Choroid plexus epithelial cell (primary cell): Measurements from ENCODE around the gene HOOK2.
A peak's percentile ranks its signal among the peaks of the same experiment; 100 is the strongest.

Experiments used
- DNase-seq: peaks from one replicate; pipeline ENCODE4 v3.0.0-alpha.2; 2010; ENCODE audit warnings: low read depth
- H3K4me3 ChIP-seq: 2 replicates; pipeline ENCODE4 v1.5.1; 2011; ENCODE audit warnings: low read depth, mild to moderate bottlenecking, control low read depth, low read length, moderate library complexity
- TF ChIP-seq, protein P1 (sequence below): conservative IDR thresholded peaks from 2 replicates; pipeline ENCODE4 v1.5.1; 2011; ENCODE audit warnings: low read depth, mild to moderate bottlenecking, control low read depth, inconsistent platforms, low read length, moderate library complexity

The HOOK2 gene

DNA sequence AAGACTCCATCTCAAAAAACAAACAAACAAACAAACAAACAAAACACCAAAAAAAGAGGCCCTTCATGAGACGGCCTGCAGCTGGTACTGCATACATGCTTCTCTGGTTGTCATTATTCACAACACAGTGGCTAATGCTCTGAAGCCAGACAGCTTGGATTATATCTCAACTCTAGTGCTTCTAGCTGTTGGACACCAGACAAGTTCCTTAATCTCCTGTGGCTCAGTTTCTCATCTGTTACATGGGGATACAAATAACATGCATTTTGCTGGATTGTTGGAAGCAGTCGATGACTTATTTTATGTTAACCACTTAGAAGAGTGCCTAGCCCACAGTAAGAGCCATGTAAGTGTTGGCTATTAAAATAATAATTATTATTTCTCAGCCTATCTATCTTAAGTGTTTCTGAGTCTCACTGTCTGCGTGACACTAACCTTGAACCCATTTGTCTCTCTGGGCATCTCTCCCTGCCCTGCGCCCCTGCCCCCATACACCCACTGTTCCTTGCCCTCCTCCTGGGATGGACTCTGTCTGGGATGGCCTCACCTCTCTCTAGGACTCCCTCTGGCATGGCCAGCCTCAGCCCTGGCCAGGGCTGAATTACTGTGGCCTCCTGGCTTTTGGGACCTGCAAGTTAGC lies 12.8 kb upstream of the HOOK2 start:
- TF ChIP-seq, protein P1, sequence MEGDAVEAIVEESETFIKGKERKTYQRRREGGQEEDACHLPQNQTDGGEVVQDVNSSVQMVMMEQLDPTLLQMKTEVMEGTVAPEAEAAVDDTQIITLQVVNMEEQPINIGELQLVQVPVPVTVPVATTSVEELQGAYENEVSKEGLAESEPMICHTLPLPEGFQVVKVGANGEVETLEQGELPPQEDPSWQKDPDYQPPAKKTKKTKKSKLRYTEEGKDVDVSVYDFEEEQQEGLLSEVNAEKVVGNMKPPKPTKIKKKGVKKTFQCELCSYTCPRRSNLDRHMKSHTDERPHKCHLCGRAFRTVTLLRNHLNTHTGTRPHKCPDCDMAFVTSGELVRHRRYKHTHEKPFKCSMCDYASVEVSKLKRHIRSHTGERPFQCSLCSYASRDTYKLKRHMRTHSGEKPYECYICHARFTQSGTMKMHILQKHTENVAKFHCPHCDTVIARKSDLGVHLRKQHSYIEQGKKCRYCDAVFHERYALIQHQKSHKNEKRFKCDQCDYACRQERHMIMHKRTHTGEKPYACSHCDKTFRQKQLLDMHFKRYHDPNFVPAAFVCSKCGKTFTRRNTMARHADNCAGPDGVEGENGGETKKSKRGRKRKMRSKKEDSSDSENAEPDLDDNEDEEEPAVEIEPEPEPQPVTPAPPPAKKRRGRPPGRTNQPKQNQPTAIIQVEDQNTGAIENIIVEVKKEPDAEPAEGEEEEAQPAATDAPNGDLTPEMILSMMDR = no peak
- H3K4me3 ChIP-seq = no peak overlapping the region
- no peak for DNase-seq

DNA sequence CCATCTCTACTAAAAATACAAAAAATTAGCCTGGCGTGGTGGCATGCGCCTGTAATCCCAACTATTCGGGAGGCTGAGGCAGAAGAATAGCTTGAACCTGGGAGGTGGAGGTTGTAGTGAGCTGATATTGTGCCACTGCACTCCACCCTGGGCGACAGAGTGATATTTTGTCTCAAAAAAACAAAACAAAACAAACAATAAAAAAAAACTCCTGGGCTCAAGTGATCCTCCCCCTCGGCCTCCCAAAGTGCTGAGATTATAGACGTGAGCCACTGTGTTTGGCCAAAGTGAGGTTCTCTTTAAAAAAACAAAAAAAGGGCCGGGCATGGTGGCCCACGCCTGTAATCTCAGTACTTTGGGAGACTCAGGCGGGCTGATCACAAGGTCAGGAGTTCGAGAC lies 12.1 kb upstream of the HOOK2 start:
- DNase-seq = no peak
- no peak overlapping the region for H3K4me3 ChIP-seq
- TF ChIP-seq, protein P1 = no peak

DNA sequence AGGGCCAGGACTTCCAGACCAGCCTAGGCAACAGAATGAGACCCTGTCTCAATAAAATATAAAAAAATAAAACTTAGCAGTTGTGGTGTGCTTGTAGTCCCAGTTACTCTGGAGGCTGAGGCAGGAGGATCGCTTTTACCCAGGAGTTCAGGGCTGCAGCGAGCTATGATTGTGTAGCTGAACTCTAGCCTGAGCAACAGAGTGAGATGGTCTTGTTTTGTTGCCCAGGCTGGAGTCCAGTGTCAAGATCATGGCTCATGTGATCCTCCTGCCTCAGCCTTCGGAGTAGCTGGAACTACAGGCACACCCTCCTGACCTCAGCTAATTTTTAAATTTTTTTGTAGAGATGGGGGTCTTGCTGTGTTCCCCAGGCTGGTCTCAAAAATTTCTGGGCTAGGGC lies 11.6 kb upstream of the HOOK2 start:
- TF ChIP-seq, protein P1 = no peak
- H3K4me3 ChIP-seq = no peak overlapping the region
- no peak for DNase-seq

DNA sequence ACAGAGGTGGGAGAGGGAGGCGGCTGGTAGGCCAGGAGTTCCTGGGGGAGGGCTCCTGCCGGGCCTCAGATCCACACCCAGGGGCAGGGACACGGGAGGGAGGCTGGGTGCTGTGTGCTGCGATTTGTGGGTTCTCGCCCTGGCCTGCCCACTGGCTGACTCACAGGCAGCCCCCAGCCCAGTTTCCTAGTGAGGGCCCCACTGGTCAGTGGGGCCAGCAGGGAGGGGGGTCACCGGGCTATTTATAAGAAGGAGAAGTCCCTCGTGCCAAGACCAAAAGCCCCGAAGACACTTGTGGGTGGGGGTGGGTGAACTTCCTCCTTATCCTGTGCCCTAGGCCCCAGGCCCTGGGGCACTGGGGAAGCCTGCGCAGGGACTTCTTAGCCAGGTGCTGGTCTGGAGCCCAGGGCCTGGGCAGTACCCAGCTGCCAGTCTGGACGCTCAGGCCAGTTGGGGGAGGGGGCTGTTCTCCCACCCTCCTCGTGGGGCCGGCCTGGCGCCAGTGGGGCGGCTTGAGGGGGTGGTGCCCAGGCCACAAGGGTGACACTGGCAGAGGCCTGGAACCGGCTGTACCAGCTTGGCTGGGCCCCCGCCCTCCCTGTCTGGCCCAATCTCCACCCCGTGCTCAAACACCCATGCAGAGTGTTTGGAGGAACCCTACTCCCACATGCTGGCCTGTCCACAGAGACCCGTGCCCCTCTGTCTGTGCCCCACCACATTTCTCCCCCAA lies 11.0 kb upstream of the HOOK2 start:
- no peak for DNase-seq
- TF ChIP-seq, protein P1 = no peak
- H3K4me3 ChIP-seq = no peak overlapping the region

DNA sequence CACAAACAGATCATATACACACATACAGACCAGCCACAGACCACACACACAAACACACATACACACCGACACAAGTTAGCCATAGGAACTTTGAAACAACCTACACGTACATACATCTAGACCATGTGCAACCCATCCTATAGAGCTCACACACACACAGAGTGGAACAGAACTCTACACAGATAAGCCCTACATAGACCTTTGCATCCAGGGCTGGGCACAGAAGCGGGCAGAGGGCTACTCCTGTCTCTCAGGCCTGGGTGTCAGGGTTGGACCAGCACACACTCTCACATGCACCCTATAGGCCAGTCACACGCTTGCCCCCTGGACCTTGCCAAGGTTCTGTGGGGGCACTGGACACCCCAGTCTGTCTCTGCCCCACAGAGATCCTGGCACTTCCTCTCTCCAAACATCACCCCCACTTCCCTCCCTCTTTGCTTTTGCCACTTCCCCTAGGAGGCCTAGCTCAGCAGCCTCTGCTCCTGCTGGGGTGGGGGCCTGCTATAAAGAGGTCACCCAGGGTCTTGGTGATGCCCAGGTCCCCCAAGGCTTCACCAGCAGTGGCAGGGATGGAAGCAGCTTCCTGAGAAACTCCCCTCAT lies 10.2 kb upstream of the HOOK2 start:
- TF ChIP-seq, protein P1 = no peak
- DNase-seq = no peak
- no peak overlapping the region for H3K4me3 ChIP-seq

DNA sequence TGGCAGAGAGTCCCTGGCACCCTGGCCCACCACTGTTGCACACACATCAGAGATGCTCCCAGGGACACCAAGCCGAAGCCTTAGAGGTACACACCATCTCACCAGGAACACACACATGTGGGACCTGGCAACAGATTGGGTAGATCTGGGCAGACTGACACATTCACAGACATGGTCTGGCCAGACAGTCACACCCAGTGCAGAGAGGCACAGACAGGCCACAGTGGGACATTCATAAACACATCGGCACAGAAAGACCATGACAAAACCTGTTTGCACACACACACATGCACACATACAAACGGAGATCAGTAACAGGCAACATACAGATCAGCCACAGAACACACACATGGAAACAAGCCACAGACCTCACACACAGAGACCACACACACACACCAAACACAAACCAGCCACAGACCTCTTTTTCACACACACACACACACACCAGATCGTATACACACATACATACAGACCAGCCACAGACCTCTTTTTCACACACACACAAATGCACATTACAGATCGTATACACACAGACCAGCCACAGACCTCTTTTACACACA lies 9.6 kb upstream of the HOOK2 start:
- peak; percentile 39 for DNase-seq
- H3K4me3 ChIP-seq = no peak overlapping the region
- TF ChIP-seq, protein P1 = no peak
